Transverse colon (tissue), 4 donors: ENCODE data around the gene KPNB1.

ENCODE experiments used
- POLR2A ChIP-seq: fragments of 450-650 bp; IDR thresholded peaks from one replicate; pipeline ENCODE4 v1.6.1; 2016; ENCODE audit warnings: antibody characterized with exemption, mild to moderate bottlenecking, moderate library complexity
- POLR2AphosphoS5 ChIP-seq, 3 donors: sonication (generic); formaldehyde crosslinking; IDR thresholded peaks; one replicate each; pipeline ENCODE4 v1.6.1; 2016; ENCODE audit warnings: antibody characterized with exemption in 3 of 3
- TF ChIP-seq, protein P1 (sequence below), 5 experiments: fragments of 200-600 bp in 3 of 5; fragments of 450-650 bp in 2 of 5; sonication (generic) in 3 of 5; IDR thresholded peaks; 1 replicate in 2 of 5; 2 replicates in 3 of 5; pipeline ENCODE4 v1.5.1; 2016 to 2017; ENCODE audit warnings: antibody characterized with exemption in 5 of 5, inconsistent platforms in 3 of 5, mild to moderate bottlenecking in 2 of 5, moderate library complexity in 1 of 5

DNA sequence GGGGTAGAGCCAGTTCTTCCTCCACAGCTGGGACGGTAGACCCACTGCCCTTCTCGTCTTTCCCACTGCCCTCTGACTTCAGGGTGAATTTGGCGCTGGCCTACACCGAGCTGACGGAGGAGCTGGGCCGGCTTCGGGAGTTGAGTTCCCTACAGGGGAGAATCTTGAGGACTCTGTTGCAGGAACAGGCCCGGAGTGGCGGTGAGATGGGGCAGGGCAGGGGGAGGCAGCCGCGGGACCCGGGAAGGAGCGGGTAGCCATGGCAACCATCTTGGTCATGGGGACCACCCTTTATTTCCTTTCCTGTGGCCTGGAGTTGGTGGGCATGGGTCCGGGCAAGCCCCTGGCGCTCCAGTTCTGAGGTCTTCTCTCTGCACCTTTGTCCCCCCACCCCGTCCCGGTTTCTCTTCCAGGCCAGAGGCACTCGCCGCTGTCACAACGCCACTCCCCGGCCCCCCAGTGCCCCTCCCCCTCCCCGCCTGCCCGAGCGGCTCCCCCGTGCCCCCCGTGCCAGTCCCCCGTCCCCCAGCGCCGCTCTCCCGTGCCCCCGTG, 58.7 kb downstream of the KPNB1 start:
- TF ChIP-seq POLR2A (no peak), POLR2AphosphoS5 (IDR thresholded peaks at IDR 0.05) (no peak)
- TF ChIP-seq, protein P1, sequence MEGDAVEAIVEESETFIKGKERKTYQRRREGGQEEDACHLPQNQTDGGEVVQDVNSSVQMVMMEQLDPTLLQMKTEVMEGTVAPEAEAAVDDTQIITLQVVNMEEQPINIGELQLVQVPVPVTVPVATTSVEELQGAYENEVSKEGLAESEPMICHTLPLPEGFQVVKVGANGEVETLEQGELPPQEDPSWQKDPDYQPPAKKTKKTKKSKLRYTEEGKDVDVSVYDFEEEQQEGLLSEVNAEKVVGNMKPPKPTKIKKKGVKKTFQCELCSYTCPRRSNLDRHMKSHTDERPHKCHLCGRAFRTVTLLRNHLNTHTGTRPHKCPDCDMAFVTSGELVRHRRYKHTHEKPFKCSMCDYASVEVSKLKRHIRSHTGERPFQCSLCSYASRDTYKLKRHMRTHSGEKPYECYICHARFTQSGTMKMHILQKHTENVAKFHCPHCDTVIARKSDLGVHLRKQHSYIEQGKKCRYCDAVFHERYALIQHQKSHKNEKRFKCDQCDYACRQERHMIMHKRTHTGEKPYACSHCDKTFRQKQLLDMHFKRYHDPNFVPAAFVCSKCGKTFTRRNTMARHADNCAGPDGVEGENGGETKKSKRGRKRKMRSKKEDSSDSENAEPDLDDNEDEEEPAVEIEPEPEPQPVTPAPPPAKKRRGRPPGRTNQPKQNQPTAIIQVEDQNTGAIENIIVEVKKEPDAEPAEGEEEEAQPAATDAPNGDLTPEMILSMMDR (IDR thresholded peaks at IDR 0.05) = no peak
